Astrocyte (in vitro differentiated cells and primary cell): ENCODE measurements around the gene CAMK2D.

Experiments
- CTCF ChIP-seq: IDR thresholded peaks from 2 replicates; pipeline ENCODE4 v1.5.1; 2011; ENCODE audit warnings: low read depth, mild to moderate bottlenecking, inconsistent platforms, low read length, moderate library complexity; ENCODE audit not compliant: insufficient read depth
- EZH2 ChIP-seq: IDR thresholded peaks from 2 replicates; pipeline ENCODE4 v1.6.1; 2012; ENCODE audit warnings: mild to moderate bottlenecking, low read length, inconsistent platforms; ENCODE audit not compliant: insufficient read depth

GRCh38 chr4:113502476-113502875 lies 259.1 kb downstream of the CAMK2D start:
- TF ChIP-seq CTCF, result no peak
- no peak for TF ChIP-seq EZH2
